Breast epithelium (tissue), 3 donors: ENCODE measurements around the gene FHOD3.

Source experiments
- CTCF ChIP-seq, 3 donors: fragments of 450-650 bp; IDR thresholded peaks; one replicate each; pipeline ENCODE4 v1.5.1; 2016 to 2017; ENCODE audit warnings: antibody characterized with exemption in 3 of 3, mild to moderate bottlenecking in 3 of 3, moderate library complexity in 3 of 3
- POLR2A ChIP-seq: fragments of 450-650 bp; IDR thresholded peaks from one replicate; pipeline ENCODE4 v1.6.1; 2016; ENCODE audit warnings: antibody characterized with exemption, mild to moderate bottlenecking, moderate library complexity
- POLR2AphosphoS5 ChIP-seq, 3 donors: sonication (generic); formaldehyde crosslinking; IDR thresholded peaks; one replicate each; pipeline ENCODE4 v1.6.1; 2017; ENCODE audit warnings: antibody characterized with exemption in 3 of 3

- TF ChIP-seq CTCF (IDR thresholded peaks at IDR 0.05) (no peak), POLR2AphosphoS5 (IDR thresholded peaks at IDR 0.05) (no peak), POLR2A (no peak)
Observed at GRCh38 chr18:36378205-36378604, 80.7 kb downstream of the FHOD3 start.
